ENCODE data around the gene COX7A2L.

Gene COX7A2L

GRCh38 chr2:42317486-42317885 is 43.5 kb downstream of the COX7A2L start:
- ATAC-seq (no peak), DNase-seq (no peak)

- DNase-seq (no peak), ATAC-seq (no peak)
These were observed 44.1 kb downstream of the COX7A2L start for GRCh38 chr2:42316910-42317309.

- no peak for DNase-seq
These were observed 45.1 kb downstream of the COX7A2L start for GRCh38 chr2:42315844-42316470.

GRCh38 chr2:42314892-42315468 is 46.0 kb downstream of the COX7A2L start:
- DNase-seq (no peak), ATAC-seq (no peak)

More at GRCh38 chr2:42315844-42316470, 45.1 kb downstream of the COX7A2L start:
- no peak for ATAC-seq

GRCh38 chr2:42312106-42312505 is 48.9 kb downstream of the COX7A2L start:
- no peak for ATAC-seq
- DNase-seq: no peak

GRCh38 chr2:42310007-42310515 is 51.0 kb downstream of the COX7A2L start:
- no peak for DNase-seq
- no peak for ATAC-seq

GRCh38 chr2:42309366-42309765 is 51.7 kb downstream of the COX7A2L start:
- ATAC-seq (no peak), DNase-seq (no peak)

GRCh38 chr2:42307180-42307579 is 53.8 kb downstream of the COX7A2L start:
- ATAC-seq (no peak), DNase-seq (no peak)

GRCh38 chr2:42304059-42304713 is 56.8 kb downstream of the COX7A2L start:
- no peak for ATAC-seq

GRCh38 chr2:42303252-42303651 is 57.8 kb downstream of the COX7A2L start:
- no peak for DNase-seq
- no peak for ATAC-seq

More at GRCh38 chr2:42304059-42304713, 56.8 kb downstream of the COX7A2L start:
- DNase-seq: no peak

GRCh38 chr2:42300527-42300926 is 60.5 kb downstream of the COX7A2L start:
- DNase-seq (no peak), ATAC-seq (no peak)
